DND-41 (cell line): ENCODE results near the gene ARHGEF6.

Source experiments
- ATAC-seq: fragments of 200-7000 bp; cut with Tn5 transposase; 3 replicates; pipeline ENCODE4 v1.9.1; 2021; ENCODE audit warnings: low read depth; ENCODE audit not compliant: insufficient read depth
- DNase-seq: peaks from one replicate; pipeline ENCODE4 v3.0.0-alpha.2; 2020
- H2AFZ ChIP-seq: 2 replicates; pipeline ENCODE4 v1.6.0; 2012; ENCODE audit warnings: low read depth, low read length
- H3K27ac ChIP-seq: 2 replicates; pipeline ENCODE4 v1.5.1; 2012; ENCODE audit warnings: low read length, inconsistent platforms
- H3K27me3 ChIP-seq: fragments of 200-600 bp; sonication (generic); 2 replicates; pipeline ENCODE4 v1.6.0; 2012; ENCODE audit warnings: low read length, mild to moderate bottlenecking, inconsistent platforms; ENCODE audit not compliant: insufficient read depth, poor library complexity
- H3K36me3 ChIP-seq: 2 replicates; pipeline ENCODE4 v1.5.1; 2012; ENCODE audit warnings: low read length, inconsistent platforms; ENCODE audit not compliant: insufficient read depth
- H3K4me1 ChIP-seq: 2 replicates; pipeline ENCODE4 v1.5.1; 2012; ENCODE audit warnings: mild to moderate bottlenecking, low read length; ENCODE audit not compliant: insufficient read depth
- H3K4me2 ChIP-seq: 2 replicates; pipeline ENCODE4 v1.6.0; 2012; ENCODE audit warnings: mild to moderate bottlenecking, moderate library complexity, low read length, inconsistent platforms; ENCODE audit not compliant: insufficient read depth
- H3K4me3 ChIP-seq, 2 experiments: fragments of 200-600 bp in 1 of 2; shearing (Covaris generic) in 1 of 2; 2 replicates each; pipeline ENCODE4 v1.5.1; 2012 to 2016; ENCODE audit warnings: inconsistent platforms in 2 of 2, low read length in 2 of 2, mild to moderate bottlenecking in 2 of 2, low read depth in 1 of 2, moderate library complexity in 1 of 2
- H3K79me2 ChIP-seq: 2 replicates; pipeline ENCODE4 v1.6.0; 2012; ENCODE audit warnings: low read length, inconsistent platforms; ENCODE audit not compliant: insufficient read depth
- H3K9ac ChIP-seq: 2 replicates; pipeline ENCODE4 v1.6.0; 2012; ENCODE audit warnings: low read depth, mild to moderate bottlenecking, inconsistent platforms, low read length, moderate library complexity
- H3K9me3 ChIP-seq: 2 replicates; pipeline ENCODE4 v1.5.1; 2012; ENCODE audit warnings: low read length, moderate library complexity, mild to moderate bottlenecking, inconsistent platforms; ENCODE audit not compliant: insufficient read depth, severe bottlenecking
- H4K20me1 ChIP-seq: 2 replicates; pipeline ENCODE4 v1.6.0; 2012; ENCODE audit warnings: low read length; ENCODE audit not compliant: insufficient read depth
- CTCF ChIP-seq: IDR thresholded peaks from 2 replicates; pipeline ENCODE4 v1.5.1; 2012; ENCODE audit warnings: borderline replicate concordance, low read length, moderate library complexity, mild to moderate bottlenecking; ENCODE audit not compliant: poor library complexity, severe bottlenecking; ENCODE audit errors: extremely low read depth
- EZH2 ChIP-seq: IDR thresholded peaks from 3 replicates; pipeline ENCODE4 v1.6.1; 2012; ENCODE audit warnings: borderline replicate concordance, low read depth, mild to moderate bottlenecking, moderate library complexity, low read length, inconsistent platforms; ENCODE audit not compliant: severe bottlenecking

Gene ARHGEF6

DNA sequence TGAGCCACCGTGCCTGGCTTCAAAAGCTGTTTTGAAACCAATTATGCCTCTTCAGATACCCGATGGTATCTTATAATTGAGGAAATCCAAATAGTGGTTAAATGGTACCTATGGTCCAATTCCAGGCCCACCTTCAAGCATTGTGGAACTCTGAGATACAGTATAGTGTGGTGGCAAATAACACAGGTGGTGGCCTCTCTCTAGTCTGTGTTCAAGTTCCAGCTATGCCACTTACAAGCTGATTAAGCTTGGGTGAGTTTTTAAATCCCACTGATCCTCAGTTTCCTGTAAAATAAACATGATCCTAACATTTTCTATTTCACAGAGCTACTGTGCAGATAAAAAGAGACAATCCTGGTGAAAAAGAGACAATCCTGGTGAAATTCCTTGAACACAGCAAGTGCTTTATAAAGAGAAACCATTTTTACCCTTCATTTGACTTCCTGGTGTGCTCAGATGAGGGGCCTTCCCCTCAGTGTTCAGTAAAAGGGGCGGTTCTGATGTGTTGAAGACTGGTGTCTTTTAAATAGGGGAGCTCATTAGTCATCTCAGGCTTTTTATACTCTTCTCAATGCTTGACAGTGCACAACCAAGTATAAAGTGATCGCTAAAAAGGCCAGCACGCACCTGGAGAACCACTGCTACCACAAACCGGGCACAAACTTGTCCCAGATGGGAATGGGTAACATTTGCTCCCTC, 163.6 kb downstream of the ARHGEF6 start:
- H3K27ac ChIP-seq = peak overlapping the region; percentile 61
- no peaks in the 10 kb centered on the region for H3K9me3 ChIP-seq
- H2AFZ ChIP-seq = peak overlapping the region; percentile 76
- ATAC-seq (peak; percentile 81), DNase-seq (peak; percentile 17)
- H3K4me3 ChIP-seq = no peak overlapping the region
- TF ChIP-seq EZH2 (no peak), CTCF (no peak)
- no peaks in the 10 kb centered on the region for H3K79me2 ChIP-seq
- H3K4me2 ChIP-seq = no peak overlapping the region
- H4K20me1 ChIP-seq = no peaks in the 10 kb centered on the region
- peaks cover 12% of the 10 kb centered on the region for H3K4me1 ChIP-seq
- H3K36me3 ChIP-seq = no peaks in the 10 kb centered on the region
- no peaks in the 10 kb centered on the region for H3K27me3 ChIP-seq
- H3K9ac ChIP-seq = no peak overlapping the region
